ENCODE measurements around the gene TMEM258. TPM values are rescaled to one million over a fixed set of nuclear protein-coding genes. Genes with fewer than 3 reads are reported as not detected.

Gene TMEM258
- total RNA-seq, 2 donors from 2014 or later, result 8.6 to 29.1 TPM

- DNase-seq, result peak; percentile 64 to 88 (median 72)
- intact Hi-C loops (cut with DNase I), result no loop called here
- peak in 2 of 3 donors; percentile 15 to 55 for TF ChIP-seq POLR2A (IDR thresholded peaks at IDR 0.05)
- no peak for TF ChIP-seq CTCF (IDR thresholded peaks at IDR 0.05)
- H3K4me3 ChIP-seq, result peak within 1 kb of the TSS in 1 of 2 donors; percentile 22
- no peaks in the 10 kb centered on the region for H3K36me3 ChIP-seq (replicated peaks in 1 of 2; ENCODE audit: insufficient read depth in 1 of 2, low read depth in 2 of 2)
- H3K4me1 ChIP-seq, result peaks cover 26% of the 10 kb centered on the region
- H3K27ac ChIP-seq, result peak within 1 kb of the TSS in 3 of 4 donors; percentile 15 to 75 (median 65)
- ATAC-seq, result peak; percentile 76
- no peaks in the 10 kb centered on the region for H3K9me3 ChIP-seq
- H3K27me3 ChIP-seq, result peaks cover 0 to 5% of the 10 kb centered on the region in 2 donors
- 1 to 3% methylated on average over 30 to 83 of the region's 83 CpGs for WGBS, 2 donors
Measured at GRCh38 chr11:61827571-61828378, 35.4 kb upstream of the TMEM258 start, which contains the start of gene FADS2. TSS of gene FADS2 (plus strand) at chr11:61828300. CDS start at chr11:61828391, 91 bp downstream.

GRCh38 chr11:61826930-61827570 lies 34.7 kb upstream of the TMEM258 start:
- H3K9me3 ChIP-seq, result no peaks in the 10 kb centered on the region
- ATAC-seq, result no peak

GRCh38 chr11:61820174-61820573 lies 27.8 kb upstream of the TMEM258 start:
- WGBS, 2 donors, result 93 to 96% methylated on average over 2 of the region's 2 CpGs
- peaks cover 21% of the 10 kb centered on the region for H3K4me1 ChIP-seq
- TF ChIP-seq POLR2A (IDR thresholded peaks at IDR 0.05) (no peak), CTCF (IDR thresholded peaks at IDR 0.05) (no peak)
- no peaks in the 10 kb centered on the region for H3K27me3 ChIP-seq
- no peak overlapping the region for H3K4me3 ChIP-seq
- intact Hi-C loops (cut with DNase I), result no loop called here
- no peak for ATAC-seq
- H3K36me3 ChIP-seq (replicated peaks in 1 of 2; ENCODE audit: insufficient read depth in 1 of 2, low read depth in 2 of 2), result no peaks in the 10 kb centered on the region
- no peaks in the 10 kb centered on the region for H3K9me3 ChIP-seq
- H3K27ac ChIP-seq, result no peak overlapping the region
- DNase-seq, result no peak

More at GRCh38 chr11:61826930-61827570, 34.7 kb upstream of the TMEM258 start:
- no peak overlapping the region for H3K4me3 ChIP-seq
- H3K36me3 ChIP-seq (replicated peaks in 1 of 2; ENCODE audit: insufficient read depth in 1 of 2, low read depth in 2 of 2), result no peaks in the 10 kb centered on the region
- H3K4me1 ChIP-seq, result peaks cover 26% of the 10 kb centered on the region
- no peak for TF ChIP-seq POLR2A (IDR thresholded peaks at IDR 0.05)
- no peak for TF ChIP-seq CTCF (IDR thresholded peaks at IDR 0.05)
- peaks cover 0 to 5% of the 10 kb centered on the region in 2 donors for H3K27me3 ChIP-seq
- DNase-seq, result peak in 1 of 4 donors; percentile 34
- intact Hi-C loops (cut with DNase I), result no loop called here
- peak overlapping the region in 2 of 4 donors; percentile 42 to 75 for H3K27ac ChIP-seq
- 51 to 66% methylated on average over 22 to 23 of the region's 23 CpGs for WGBS, 2 donors

GRCh38 chr11:61817471-61818202 lies 25.2 kb upstream of the TMEM258 start:
- peak overlapping the region in 2 of 4 donors; percentile 84 to 86 for H3K27ac ChIP-seq
- peaks cover 30% of the 10 kb centered on the region for H3K4me1 ChIP-seq
- H3K9me3 ChIP-seq, result no peaks in the 10 kb centered on the region
- TF ChIP-seq POLR2A (IDR thresholded peaks at IDR 0.05) (no peak), CTCF (IDR thresholded peaks at IDR 0.05) (no peak)
- H3K36me3 ChIP-seq (replicated peaks in 1 of 2; ENCODE audit: insufficient read depth in 1 of 2, low read depth in 2 of 2), result no peaks in the 10 kb centered on the region
- no peaks in the 10 kb centered on the region for H3K27me3 ChIP-seq
- no peak overlapping the region for H3K4me3 ChIP-seq
- WGBS, 2 donors, result 68 to 75% methylated on average over 6 of the region's 6 CpGs
- intact Hi-C loops (cut with DNase I), result no loop called here
- DNase-seq (no peak), ATAC-seq (no peak)

Data from body of pancreas (tissue), 4 donors.